Upper lobe of right lung (tissue), 1 donor: ENCODE data around the gene ADAM23. TPM values are rescaled to one million over a fixed set of nuclear protein-coding genes. Genes with fewer than 3 reads are reported as not detected.

Experiments used
- ATAC-seq: fragments of 200-7000 bp; cut with Tn5 transposase; one replicate; pipeline ENCODE4 v1.9.1; 2020; ENCODE audit warnings: mild to moderate bottlenecking, moderate library complexity
- DNase-seq: peaks from one replicate; pipeline ENCODE4 v3.0.0-alpha.2; 2020
- H3K27ac ChIP-seq: fragments of 200-600 bp; one replicate; pipeline ENCODE4 v1.8.0; 2022
- H3K27me3 ChIP-seq: fragments of 200-600 bp; one replicate; pipeline ENCODE4 v1.8.0; 2022; ENCODE audit warnings: mild to moderate bottlenecking
- H3K36me3 ChIP-seq: fragments of 200-600 bp; one replicate; pipeline ENCODE4 v1.8.0; 2022
- H3K4me1 ChIP-seq: fragments of 200-600 bp; one replicate; pipeline ENCODE4 v1.8.0; 2022
- H3K4me3 ChIP-seq: fragments of 200-600 bp; one replicate; pipeline ENCODE4 v1.8.0; 2022; ENCODE audit warnings: mild to moderate bottlenecking
- H3K9me3 ChIP-seq: fragments of 200-600 bp; one replicate; pipeline ENCODE4 v1.8.0; 2022
- intact Hi-C: fragments of 100-400 bp; cut with DNase I; formaldehyde crosslinking; loops from one replicate; pipeline ENCODE4 v1.11.0; 2022
- total RNA-seq: library from RNA; stranded (reverse); fragmentation: NEBNext Ultra II Directional; extraction: Animal tissue kit (Norgen Biotek cat#: 25700); gene quantifications from one replicate; pipeline ENCODE4 v1.2.1, GENCODE V29; 2021
- TF ChIP-seq, protein P1 (sequence below): fragments of 200-600 bp; IDR thresholded peaks from one replicate; pipeline ENCODE4 v1.8.0; 2022; ENCODE audit warnings: antibody characterized with exemption
- donor health status: DM: no; HTN: yes; CAD: no; lungs with severe emphysema.

ADAM23 gene
- total RNA-seq, 1 donor from 2014 or later = 2.5 TPM

DNA sequence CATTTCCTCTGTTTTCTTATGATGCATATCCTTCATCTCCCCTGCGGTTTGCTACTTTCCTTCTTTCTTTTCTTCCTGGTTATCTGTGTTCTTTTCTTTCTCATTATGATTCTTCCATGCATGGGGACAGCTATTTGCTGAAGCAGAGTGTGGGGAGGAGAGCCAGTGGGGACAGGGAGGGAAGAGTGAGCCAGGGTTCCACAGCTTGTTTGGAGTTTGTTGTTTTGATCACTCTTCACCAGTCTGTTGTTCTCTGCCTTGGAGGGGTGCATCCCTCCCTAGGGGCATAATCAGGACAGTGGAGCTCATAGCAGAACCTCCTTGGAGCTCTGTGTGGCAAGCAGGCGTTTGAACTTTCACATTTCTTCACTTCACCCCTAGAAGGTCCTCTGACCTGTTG is 68.0 kb downstream of the ADAM23 start:
- DNase-seq = no peak
- no peak for ATAC-seq
- intact Hi-C loops = no loop called here
- no peaks in the 10 kb centered on the region for H3K4me1 ChIP-seq
- H3K27ac ChIP-seq = no peak overlapping the region
- H3K4me3 ChIP-seq = no peak overlapping the region
- H3K9me3 ChIP-seq = no peaks in the 10 kb centered on the region
- no peaks in the 10 kb centered on the region for H3K36me3 ChIP-seq
- TF ChIP-seq, protein P1, sequence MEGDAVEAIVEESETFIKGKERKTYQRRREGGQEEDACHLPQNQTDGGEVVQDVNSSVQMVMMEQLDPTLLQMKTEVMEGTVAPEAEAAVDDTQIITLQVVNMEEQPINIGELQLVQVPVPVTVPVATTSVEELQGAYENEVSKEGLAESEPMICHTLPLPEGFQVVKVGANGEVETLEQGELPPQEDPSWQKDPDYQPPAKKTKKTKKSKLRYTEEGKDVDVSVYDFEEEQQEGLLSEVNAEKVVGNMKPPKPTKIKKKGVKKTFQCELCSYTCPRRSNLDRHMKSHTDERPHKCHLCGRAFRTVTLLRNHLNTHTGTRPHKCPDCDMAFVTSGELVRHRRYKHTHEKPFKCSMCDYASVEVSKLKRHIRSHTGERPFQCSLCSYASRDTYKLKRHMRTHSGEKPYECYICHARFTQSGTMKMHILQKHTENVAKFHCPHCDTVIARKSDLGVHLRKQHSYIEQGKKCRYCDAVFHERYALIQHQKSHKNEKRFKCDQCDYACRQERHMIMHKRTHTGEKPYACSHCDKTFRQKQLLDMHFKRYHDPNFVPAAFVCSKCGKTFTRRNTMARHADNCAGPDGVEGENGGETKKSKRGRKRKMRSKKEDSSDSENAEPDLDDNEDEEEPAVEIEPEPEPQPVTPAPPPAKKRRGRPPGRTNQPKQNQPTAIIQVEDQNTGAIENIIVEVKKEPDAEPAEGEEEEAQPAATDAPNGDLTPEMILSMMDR = no peak
- H3K27me3 ChIP-seq = no peaks in the 10 kb centered on the region

DNA sequence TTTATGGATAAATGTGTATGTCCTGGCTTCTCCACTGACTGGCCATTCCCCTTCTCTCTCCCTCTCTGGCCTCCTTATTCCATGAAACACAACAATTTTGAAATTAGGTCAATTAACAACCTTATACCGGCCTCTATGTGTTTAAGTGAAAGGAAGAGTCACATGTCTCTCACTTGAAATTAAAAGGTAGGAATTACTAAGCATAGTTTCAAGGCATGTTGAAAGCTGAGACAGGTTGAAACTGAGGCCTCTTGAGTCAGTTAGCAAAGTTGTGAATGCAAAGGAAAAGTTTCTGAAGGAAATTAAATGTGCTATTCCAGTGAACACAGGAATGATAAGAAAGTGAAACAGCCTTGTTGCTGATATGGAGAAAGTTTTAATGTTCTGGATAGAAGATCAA is 69.7 kb downstream of the ADAM23 start:
- Histone ChIP-seq H3K4me3 (no peak overlapping the region), H3K9me3 (no peaks in the 10 kb centered on the region), H3K36me3 (no peaks in the 10 kb centered on the region), H3K27ac (no peak overlapping the region), H3K27me3 (no peaks in the 10 kb centered on the region), H3K4me1 (no peaks in the 10 kb centered on the region)
- no peak for ATAC-seq
- TF ChIP-seq, protein P1 = no peak
- DNase-seq = no peak
- intact Hi-C loops = no loop called here

DNA sequence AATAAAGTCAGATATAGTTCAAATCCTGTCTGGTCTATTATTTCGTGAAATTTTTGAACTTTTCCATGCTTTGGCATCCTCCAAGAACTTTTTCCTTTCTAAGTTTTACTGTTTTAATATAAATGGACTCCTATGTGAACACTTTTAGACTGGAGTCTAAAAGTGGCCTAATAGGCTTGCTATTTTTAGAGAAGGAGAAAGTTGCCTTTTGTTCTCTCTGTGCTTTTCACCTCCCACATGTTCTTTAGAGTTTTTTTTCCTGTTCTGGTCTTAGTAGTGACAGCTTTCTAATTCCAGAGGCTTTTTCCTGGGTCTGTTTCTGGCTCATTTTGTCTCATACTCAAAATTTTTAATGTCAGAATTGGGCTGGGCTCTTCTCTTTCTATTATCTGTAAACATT is 72.2 kb downstream of the ADAM23 start:
- Histone ChIP-seq H3K9me3 (no peaks in the 10 kb centered on the region), H3K27me3 (no peaks in the 10 kb centered on the region), H3K27ac (no peak overlapping the region), H3K4me3 (no peak overlapping the region), H3K4me1 (no peaks in the 10 kb centered on the region), H3K36me3 (no peaks in the 10 kb centered on the region)
- no peak for DNase-seq
- intact Hi-C loops = no loop called here
- ATAC-seq = no peak
- TF ChIP-seq, protein P1 = no peak

DNA sequence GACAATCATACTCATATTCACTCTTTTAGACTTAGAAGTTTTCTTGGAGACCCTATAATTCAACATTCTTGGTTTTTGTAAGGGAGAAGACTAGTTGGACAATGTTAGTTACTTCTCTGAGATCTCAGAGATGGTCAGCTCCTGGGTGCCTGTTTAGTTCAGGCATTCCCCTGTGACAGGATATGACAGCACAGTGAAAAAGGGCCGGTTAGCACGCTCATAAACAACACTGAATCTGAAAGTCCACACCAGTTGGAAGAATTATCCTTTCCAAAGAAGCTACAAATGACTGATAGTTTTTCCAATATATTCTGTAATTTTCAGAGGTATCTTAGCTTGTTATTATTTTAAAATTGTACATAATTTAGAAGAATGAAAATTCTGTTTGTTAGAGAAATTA is 75.7 kb downstream of the ADAM23 start:
- H3K9me3 ChIP-seq = no peaks in the 10 kb centered on the region
- ATAC-seq (no peak), DNase-seq (no peak)
- intact Hi-C loops = no loop called here
- H3K4me3 ChIP-seq = no peak overlapping the region
- TF ChIP-seq, protein P1 = no peak
- H3K27me3 ChIP-seq = no peaks in the 10 kb centered on the region
- no peak overlapping the region for H3K27ac ChIP-seq
- H3K36me3 ChIP-seq = no peaks in the 10 kb centered on the region
- no peaks in the 10 kb centered on the region for H3K4me1 ChIP-seq

DNA sequence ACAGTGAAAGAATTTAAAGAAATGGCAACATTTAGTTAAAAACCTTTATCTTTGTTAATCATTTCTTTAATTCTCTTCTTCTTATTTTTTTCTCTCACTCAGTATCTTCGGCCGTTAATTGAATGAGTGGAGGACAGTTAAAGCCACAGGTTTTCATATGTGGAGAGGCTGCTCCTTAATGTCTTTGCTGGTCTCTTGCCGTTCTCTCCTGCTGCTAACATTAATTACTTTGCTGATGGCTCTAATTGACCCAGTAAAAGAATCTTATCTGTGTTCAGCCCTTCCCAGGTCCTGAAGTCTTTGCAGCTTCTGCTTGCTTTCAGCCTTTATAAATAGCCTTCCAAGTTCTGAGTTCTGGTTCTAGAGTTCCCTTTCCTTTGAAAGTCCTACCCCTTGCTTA is 77.1 kb downstream of the ADAM23 start:
- Histone ChIP-seq H3K27me3 (no peaks in the 10 kb centered on the region), H3K27ac (no peak overlapping the region), H3K9me3 (no peaks in the 10 kb centered on the region), H3K36me3 (no peaks in the 10 kb centered on the region), H3K4me3 (no peak overlapping the region), H3K4me1 (no peaks in the 10 kb centered on the region)
- DNase-seq = no peak
- no peak for ATAC-seq
- intact Hi-C loops = no loop called here
- TF ChIP-seq, protein P1 = no peak

DNA sequence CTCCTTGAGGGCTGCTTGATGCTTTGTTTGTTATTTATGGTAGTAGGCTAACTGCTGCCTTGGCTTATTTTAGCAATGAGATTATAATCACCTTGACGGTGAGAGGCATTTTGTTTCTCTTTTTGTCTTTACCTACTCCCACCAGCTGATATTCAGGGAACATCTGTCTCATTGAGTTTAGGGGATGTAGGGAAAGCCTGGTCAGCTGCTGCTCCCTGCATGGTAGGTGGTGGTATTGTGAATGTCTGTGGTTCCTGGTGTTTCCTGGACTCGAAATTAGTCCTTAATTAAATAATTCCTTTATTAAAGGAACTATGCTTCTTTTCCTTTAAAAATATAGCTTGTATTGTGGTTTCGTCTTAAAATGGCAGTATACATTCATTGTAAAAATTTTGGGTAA is 77.8 kb downstream of the ADAM23 start:
- TF ChIP-seq, protein P1 = no peak
- no peak overlapping the region for H3K27ac ChIP-seq
- DNase-seq (no peak), ATAC-seq (no peak)
- H3K36me3 ChIP-seq = no peaks in the 10 kb centered on the region
- no peaks in the 10 kb centered on the region for H3K9me3 ChIP-seq
- intact Hi-C loops = no loop called here
- H3K4me1 ChIP-seq = no peaks in the 10 kb centered on the region
- no peak overlapping the region for H3K4me3 ChIP-seq
- no peaks in the 10 kb centered on the region for H3K27me3 ChIP-seq
